ENCODE data around the gene BTBD16.

- TF ChIP-seq RCOR1 (IDR thresholded peaks at IDR 0.05; ENCODE audit: insufficient replicate concordance, low read length) (no peak), POLR2A (IDR thresholded peaks at IDR 0.05; ENCODE audit: low read depth, low read length) (no peak)
These were observed 19.4 kb upstream of the BTBD16 start for GRCh38 chr10:122251459-122252255.

Data from IMR-90 (cell line).